Neuronal stem cell (in vitro differentiated cells): Measurements from ENCODE around the gene PDE1C.

Source experiments
- DNase-seq: peaks from one replicate; pipeline ENCODE4 v3.0.0-alpha.2; 2013; ENCODE audit warnings: low spot score
- H2AFZ ChIP-seq: one replicate; pipeline ENCODE4 v1.6.1; 2013; ENCODE audit warnings: mild to moderate bottlenecking, low read length, inconsistent platforms
- H2AK5ac ChIP-seq: 2 replicates; pipeline ENCODE4 v1.6.1; 2013; ENCODE audit warnings: low read depth, mild to moderate bottlenecking, inconsistent platforms, low read length, moderate library complexity, mixed read lengths
- H2BK120ac ChIP-seq: 2 replicates; pipeline ENCODE4 v1.6.1; 2013; ENCODE audit warnings: low read depth, mild to moderate bottlenecking, inconsistent platforms, low read length, moderate library complexity, mixed read lengths
- H2BK12ac ChIP-seq: one replicate; pipeline ENCODE4 v1.6.1; 2013; ENCODE audit warnings: low read length, inconsistent platforms
- H2BK15ac ChIP-seq: 2 replicates; pipeline ENCODE4 v1.6.1; 2013; ENCODE audit warnings: mild to moderate bottlenecking, low read length, inconsistent platforms, mixed read lengths
- H2BK5ac ChIP-seq: one replicate; pipeline ENCODE4 v1.6.1; 2013; ENCODE audit warnings: inconsistent platforms, mild to moderate bottlenecking, low read length, moderate library complexity
- H3K14ac ChIP-seq: one replicate; pipeline ENCODE4 v1.6.1; 2013; ENCODE audit warnings: low read length, inconsistent platforms
- H3K18ac ChIP-seq: 2 replicates; pipeline ENCODE4 v1.6.1; 2013; ENCODE audit warnings: low read length, inconsistent platforms
- H3K23ac ChIP-seq: 2 replicates; pipeline ENCODE4 v1.6.1; 2013; ENCODE audit warnings: low read depth, mild to moderate bottlenecking, mixed read lengths, low read length, inconsistent platforms; ENCODE audit not compliant: poor library complexity
- H3K27ac ChIP-seq: replicated peaks from 3 replicates; pipeline ENCODE4 v1.5.1; 2013; ENCODE audit warnings: low read length, inconsistent platforms
- H3K27me3 ChIP-seq, 3 experiments: 2 replicates each; pipeline ENCODE4 v1.6.1; 2013; ENCODE audit warnings: low read length in 3 of 3, mild to moderate bottlenecking in 2 of 3, inconsistent platforms in 1 of 3, low read depth in 1 of 3, mixed read lengths in 1 of 3, moderate library complexity in 1 of 3; ENCODE audit not compliant: control insufficient read depth in 3 of 3, insufficient read depth in 3 of 3
- H3K36me3 ChIP-seq, 2 donors: replicated peaks in 1 of 2; 2 replicates each; pipeline ENCODE4 v1.6.1; 2013; ENCODE audit warnings: low read length in 2 of 2; ENCODE audit not compliant: control insufficient read depth in 2 of 2, insufficient read depth in 2 of 2
- H3K4ac ChIP-seq: 2 replicates; pipeline ENCODE4 v1.6.1; 2013; ENCODE audit warnings: inconsistent platforms, mild to moderate bottlenecking, low read length, moderate library complexity
- H3K4me1 ChIP-seq, 2 donors: 1 replicate in 1 of 2; 2 replicates in 1 of 2; pipeline ENCODE4 v1.6.1; 2013; ENCODE audit warnings: low read length in 2 of 2, low read depth in 1 of 2; ENCODE audit not compliant: control insufficient read depth in 2 of 2, insufficient read depth in 1 of 2
- H3K4me2 ChIP-seq: one replicate; pipeline ENCODE4 v1.6.1; 2013; ENCODE audit warnings: mild to moderate bottlenecking, low read length, inconsistent platforms; ENCODE audit not compliant: insufficient read depth, poor library complexity, severe bottlenecking
- H3K4me3 ChIP-seq, 2 donors: 2 replicates each; pipeline ENCODE4 v1.5.1; 2013; ENCODE audit warnings: low read length in 2 of 2, mild to moderate bottlenecking in 2 of 2, inconsistent platforms in 1 of 2, moderate library complexity in 1 of 2
- H3K79me1 ChIP-seq: one replicate; pipeline ENCODE4 v1.6.1; 2013; ENCODE audit warnings: low read depth, mild to moderate bottlenecking, inconsistent platforms, low read length, moderate library complexity
- H3K9ac ChIP-seq: one replicate; pipeline ENCODE4 v1.6.1; 2013; ENCODE audit warnings: mild to moderate bottlenecking, low read depth, low read length, inconsistent platforms; ENCODE audit not compliant: poor library complexity
- H3K9me3 ChIP-seq, 2 donors: replicated peaks in 1 of 2; 2 replicates each; pipeline versions ENCODE3 to v1.6.1; 2013; ENCODE audit warnings: low read length in 2 of 2, mild to moderate bottlenecking in 2 of 2, inconsistent platforms in 1 of 2, low read depth in 1 of 2, mixed read lengths in 1 of 2, moderate library complexity in 1 of 2; ENCODE audit not compliant: control insufficient read depth in 2 of 2, insufficient read depth in 1 of 2
- H4K8ac ChIP-seq: one replicate; pipeline ENCODE4 v1.6.1; 2013; ENCODE audit warnings: low read depth, mild to moderate bottlenecking, inconsistent platforms, low read length, moderate library complexity
- H4K91ac ChIP-seq: one replicate; pipeline ENCODE4 v1.6.1; 2013; ENCODE audit warnings: low read length, low read depth, mild to moderate bottlenecking, inconsistent platforms; ENCODE audit not compliant: poor library complexity
- whole genome bisulfite sequencing, 2 donors: extraction: QIAGEN DNeasy Blood & Tissue Kit; methylation state at CpG; one replicate each; pipeline ENCODE4 v1.1.7; 2013; ENCODE audit warnings: missing lambda C conversion rate in 2 of 2, mixed read lengths in 1 of 2; ENCODE audit not compliant: insufficient read length in 2 of 2, insufficient replicate concordance in 1 of 2; ENCODE audit errors: extremely low coverage in 2 of 2; 5-methylcytosine and 5-hydroxymethylcytosine counted together

Gene PDE1C

DNA sequence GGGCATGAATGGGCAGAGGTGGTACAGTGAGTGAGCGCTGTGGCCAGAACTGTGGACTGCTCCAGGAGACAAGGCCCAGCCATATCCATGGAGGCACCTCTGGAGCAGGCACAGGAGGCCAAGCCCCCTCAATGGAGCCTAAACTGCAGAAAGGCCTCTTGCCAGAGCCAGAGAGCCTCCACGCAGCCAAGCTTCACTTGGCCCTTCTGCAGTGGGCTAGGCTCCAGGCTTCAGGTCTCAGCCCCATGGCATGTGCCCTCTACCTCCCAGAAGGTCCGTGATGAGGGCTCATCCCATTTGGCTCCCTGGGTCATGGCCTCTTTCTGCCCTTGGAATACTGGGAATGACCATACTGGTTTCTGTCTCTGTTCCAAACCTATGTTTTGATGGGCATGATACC lies 8.9 kb downstream of the PDE1C start:
- Histone ChIP-seq H2BK5ac (no peak overlapping the region), H3K4ac (no peak overlapping the region), H3K23ac (no peak overlapping the region), H3K9me3 (no peaks in the 10 kb centered on the region), H3K4me1 (peaks cover 0 to 2% of the 10 kb centered on the region in 2 donors), H3K14ac (no peak overlapping the region), H3K4me3 (no peak overlapping the region), H2BK12ac (no peak overlapping the region), H2AK5ac (no peak overlapping the region), H2BK15ac (no peak overlapping the region), H3K36me3 (no peaks in the 10 kb centered on the region), H3K4me2 (no peak overlapping the region), H3K18ac (no peak overlapping the region), H4K91ac (peak overlapping the region; percentile 0), H4K8ac (no peak overlapping the region), H3K27me3 (no peaks in the 10 kb centered on the region), H3K79me1 (no peaks in the 10 kb centered on the region), H2AFZ (no peak overlapping the region), H3K9ac (no peak overlapping the region), H2BK120ac (no peak overlapping the region), H3K27ac (no peak overlapping the region)
- no CpG with 5 or more reads among the region's 3 CpGs for WGBS, 2 donors
- DNase-seq: no peak

DNA sequence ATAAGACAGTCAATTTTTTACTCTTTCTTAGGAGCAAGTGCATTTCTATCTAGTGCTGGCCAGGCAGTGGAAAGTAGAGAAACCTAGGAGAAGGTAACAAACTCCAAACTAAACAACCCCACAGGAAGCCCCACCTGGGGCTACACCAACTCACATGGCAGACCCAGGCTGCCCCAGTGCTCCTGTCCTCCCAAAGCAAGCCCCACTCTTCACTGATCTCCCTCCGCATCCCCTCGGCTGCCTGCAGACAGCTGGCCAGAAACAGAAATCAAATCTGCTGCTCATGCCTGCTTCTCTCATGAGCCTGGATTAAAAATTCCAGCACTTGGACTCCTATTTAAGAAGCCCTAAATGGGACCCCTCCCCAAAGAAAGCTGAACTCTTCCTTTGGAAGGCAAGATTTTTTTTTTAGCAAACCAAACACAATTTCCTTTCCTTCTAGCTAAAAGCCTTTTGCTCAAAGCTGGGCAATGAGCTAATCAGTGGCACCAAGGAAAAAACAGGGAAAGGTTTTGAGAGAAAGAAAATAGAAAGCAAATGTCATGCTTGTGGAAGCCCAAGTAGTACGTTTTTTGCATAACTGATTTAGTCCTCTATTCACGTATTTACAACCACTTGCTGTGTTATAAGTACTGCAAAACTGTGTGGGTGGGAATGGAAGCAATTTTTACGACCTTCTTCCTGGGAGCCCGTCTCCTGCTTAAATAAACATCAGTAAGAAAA lies 10.8 kb downstream of the PDE1C start:
- H2BK120ac ChIP-seq: no peak overlapping the region
- no peak overlapping the region for H4K8ac ChIP-seq
- no peak overlapping the region for H3K4me3 ChIP-seq
- H4K91ac ChIP-seq: no peak overlapping the region
- H3K23ac ChIP-seq: no peak overlapping the region
- H2BK15ac ChIP-seq: no peak overlapping the region
- no CpG with 5 or more reads among the region's 6 CpGs for WGBS, 2 donors
- peaks cover 0 to 2% of the 10 kb centered on the region in 2 donors for H3K4me1 ChIP-seq
- no peaks in the 10 kb centered on the region for H3K79me1 ChIP-seq
- no peak overlapping the region for H3K9ac ChIP-seq
- H3K4ac ChIP-seq: no peak overlapping the region
- H3K9me3 ChIP-seq: no peaks in the 10 kb centered on the region
- H3K27ac ChIP-seq: no peak overlapping the region
- H3K4me2 ChIP-seq: no peak overlapping the region
- H2AK5ac ChIP-seq: no peak overlapping the region
- no peak overlapping the region for H2BK12ac ChIP-seq
- H2BK5ac ChIP-seq: no peak overlapping the region
- H2AFZ ChIP-seq: no peak overlapping the region
- DNase-seq: no peak
- H3K18ac ChIP-seq: no peak overlapping the region
- H3K27me3 ChIP-seq: no peaks in the 10 kb centered on the region
- H3K14ac ChIP-seq: no peak overlapping the region
- no peaks in the 10 kb centered on the region for H3K36me3 ChIP-seq

DNA sequence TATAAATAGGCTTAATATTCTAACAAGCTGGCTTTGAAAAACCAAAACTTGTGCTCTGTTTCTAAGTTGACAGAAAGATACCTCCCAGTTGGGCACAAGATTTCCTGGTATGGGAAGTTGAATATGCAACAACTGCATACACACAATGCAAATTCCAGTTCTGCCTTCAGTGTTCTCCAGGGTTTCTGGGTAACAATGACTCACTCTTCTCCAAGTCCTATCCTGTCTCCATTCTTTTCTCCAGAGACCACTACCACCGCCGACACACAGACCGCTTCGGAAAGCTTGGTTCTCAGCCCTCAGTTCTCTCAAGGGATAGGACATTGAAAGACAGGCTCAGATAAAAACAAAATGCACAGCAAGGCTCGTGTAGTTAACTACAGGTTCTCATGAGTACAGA lies 12.2 kb downstream of the PDE1C start:
- H2BK120ac ChIP-seq: no peak overlapping the region
- no peak overlapping the region for H3K27ac ChIP-seq
- H3K9me3 ChIP-seq: no peaks in the 10 kb centered on the region
- no peak for DNase-seq
- no peak overlapping the region for H3K18ac ChIP-seq
- no peak overlapping the region for H4K8ac ChIP-seq
- H3K4me3 ChIP-seq: no peak overlapping the region
- H3K9ac ChIP-seq: no peak overlapping the region
- H3K4ac ChIP-seq: no peak overlapping the region
- H2BK12ac ChIP-seq: no peak overlapping the region
- peaks cover 0 to 2% of the 10 kb centered on the region in 2 donors for H3K4me1 ChIP-seq
- no peak overlapping the region for H3K23ac ChIP-seq
- H3K27me3 ChIP-seq: no peaks in the 10 kb centered on the region
- no peaks in the 10 kb centered on the region for H3K36me3 ChIP-seq
- H3K14ac ChIP-seq: no peak overlapping the region
- H2BK5ac ChIP-seq: no peak overlapping the region
- H2AFZ ChIP-seq: no peak overlapping the region
- H3K4me2 ChIP-seq: no peak overlapping the region
- no peak overlapping the region for H4K91ac ChIP-seq
- H2BK15ac ChIP-seq: no peak overlapping the region
- H2AK5ac ChIP-seq: no peak overlapping the region
- no CpG with 5 or more reads among the region's 5 CpGs for WGBS, 2 donors
- H3K79me1 ChIP-seq: no peaks in the 10 kb centered on the region

- Histone ChIP-seq H2BK120ac (no peak overlapping the region), H2AFZ (no peak overlapping the region), H3K4me3 (no peak overlapping the region), H3K4me2 (no peak overlapping the region), H3K27ac (no peak overlapping the region), H3K36me3 (no peaks in the 10 kb centered on the region), H3K9me3 (no peaks in the 10 kb centered on the region), H2BK5ac (no peak overlapping the region), H3K4ac (no peak overlapping the region), H3K4me1 (peaks cover 0 to 2% of the 10 kb centered on the region in 2 donors), H3K23ac (no peak overlapping the region), H3K14ac (no peak overlapping the region), H2AK5ac (no peak overlapping the region), H4K91ac (no peak overlapping the region), H3K79me1 (no peaks in the 10 kb centered on the region), H3K27me3 (no peaks in the 10 kb centered on the region), H2BK12ac (no peak overlapping the region), H2BK15ac (no peak overlapping the region), H3K9ac (no peak overlapping the region), H3K18ac (no peak overlapping the region), H4K8ac (no peak overlapping the region)
- WGBS, 2 donors: no CpG with 5 or more reads among the region's 1 CpG
- DNase-seq: no peak
Observed at GRCh38 chr7:32056767-32057166, 13.4 kb downstream of the PDE1C start.
